GM12891 (cell line): ENCODE results near the gene PRG2.

Experiments used
- PAX5 ChIP-seq: IDR thresholded peaks from 2 replicates; pipeline ENCODE4 v1.6.1; 2011; ENCODE audit warnings: low read length, moderate library complexity, mild to moderate bottlenecking; ENCODE audit not compliant: insufficient read depth, severe bottlenecking
- POLR2A ChIP-seq: IDR thresholded peaks from 2 replicates; pipeline ENCODE4 v1.6.1; 2011; ENCODE audit warnings: low read depth, low read length, control low read depth
- POLR2AphosphoS5 ChIP-seq: IDR thresholded peaks from 2 replicates; pipeline ENCODE4 v1.6.1; 2011; ENCODE audit warnings: low read depth, low read length, control low read depth
- POU2F2 ChIP-seq: IDR thresholded peaks from 2 replicates; pipeline ENCODE4 v1.6.1; 2011; ENCODE audit warnings: low read depth, mild to moderate bottlenecking, control low read depth, low read length, moderate library complexity
- SPI1 ChIP-seq: IDR thresholded peaks from 2 replicates; pipeline ENCODE4 v1.6.1; 2011; ENCODE audit warnings: low read depth, low read length, control low read depth
- TAF1 ChIP-seq: IDR thresholded peaks from 2 replicates; pipeline ENCODE4 v1.6.1; 2011; ENCODE audit warnings: low read depth, low read length, control low read depth

DNA sequence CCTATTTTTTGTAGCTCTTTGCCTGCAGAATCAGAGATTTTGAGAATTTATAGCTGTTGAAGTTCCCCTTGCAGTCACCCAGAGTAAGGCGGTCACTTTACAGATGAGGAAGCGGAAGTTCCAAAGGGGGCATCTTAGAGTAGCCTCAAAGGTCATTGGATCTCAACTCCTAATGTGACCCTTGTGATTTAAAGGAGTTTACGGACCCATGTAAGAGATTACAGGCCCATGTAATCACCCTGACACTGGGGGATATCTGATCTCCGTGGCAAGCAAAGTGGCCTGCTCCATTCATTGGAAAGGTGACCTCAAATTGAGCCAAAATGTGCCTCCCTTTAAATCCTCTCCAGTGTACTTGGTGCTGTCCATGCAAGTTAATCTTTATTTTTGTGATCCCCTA lies 36.6 kb downstream of the PRG2 start:
- TF ChIP-seq POLR2A (no peak), TAF1 (no peak), POLR2AphosphoS5 (no peak), SPI1 (no peak), PAX5 (no peak), POU2F2 (no peak)
